GM12892 (cell line): Measurements from ENCODE around the gene C1QTNF2.

Source experiments
- DNase-seq: peaks from one replicate; pipeline ENCODE4 v3.0.0; 2011; ENCODE audit not compliant: insufficient read length
- FAIRE-seq: peaks from 2 replicates; lab custom pipeline; 2011; peaks lifted over from hg19 to GRCh38; lab: Jason Lieb, UNC
- POLR2A ChIP-seq: IDR thresholded peaks from 2 replicates; pipeline ENCODE4 v1.6.1; 2011; ENCODE audit warnings: low read depth, low read length, control low read depth
- POLR2AphosphoS5 ChIP-seq: IDR thresholded peaks from 2 replicates; pipeline ENCODE4 v1.6.1; 2011; ENCODE audit warnings: low read depth, low read length, control low read depth
- TAF1 ChIP-seq: IDR thresholded peaks from 2 replicates; pipeline ENCODE4 v1.6.1; 2011; ENCODE audit warnings: low read depth, mild to moderate bottlenecking, control low read depth, low read length, borderline replicate concordance

C1QTNF2 gene

DNA sequence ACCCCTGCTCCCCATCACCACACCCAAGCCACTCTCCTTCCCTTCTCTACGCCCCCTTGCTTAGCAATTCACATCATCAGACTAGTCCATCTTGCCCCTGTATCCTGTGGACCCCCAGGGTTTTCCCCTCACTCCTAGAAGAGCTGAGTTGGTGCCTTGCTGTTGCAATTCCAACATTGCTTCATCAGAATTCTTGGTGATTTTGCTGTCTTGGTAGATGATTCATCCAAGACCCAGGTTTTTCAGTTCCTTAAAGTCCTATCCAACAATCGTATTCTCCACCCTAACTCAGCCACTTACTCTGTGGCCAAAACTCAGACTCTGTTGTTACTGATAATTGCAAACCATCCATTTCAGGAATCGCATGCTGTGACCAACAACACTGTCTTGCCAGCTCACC, 36.7 kb downstream of the C1QTNF2 start:
- TF ChIP-seq POLR2A (no peak), POLR2AphosphoS5 (no peak), TAF1 (no peak)
- DNase-seq = no peak
- FAIRE-seq = no peak

DNA sequence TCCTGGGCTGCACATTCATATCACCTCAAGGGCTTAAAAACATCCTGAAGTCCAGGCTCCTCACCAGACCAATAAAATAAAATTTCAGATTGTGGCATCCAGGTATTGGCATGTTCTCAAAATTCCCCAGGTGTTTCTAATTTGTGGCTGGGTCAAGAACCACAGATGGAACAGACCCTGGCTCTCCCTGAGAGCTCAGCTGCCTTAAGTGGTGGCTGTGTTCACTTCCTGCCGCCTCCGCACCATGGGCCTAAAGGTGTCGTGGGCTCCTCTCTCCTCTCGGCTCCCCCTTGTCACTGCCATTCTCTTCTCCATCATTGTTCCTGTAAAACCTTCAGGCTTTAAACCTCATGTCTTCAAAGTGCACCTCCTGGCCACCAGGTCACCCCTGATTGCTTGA, 40.2 kb downstream of the C1QTNF2 start:
- DNase-seq (no peak), FAIRE-seq (no peak)

DNA sequence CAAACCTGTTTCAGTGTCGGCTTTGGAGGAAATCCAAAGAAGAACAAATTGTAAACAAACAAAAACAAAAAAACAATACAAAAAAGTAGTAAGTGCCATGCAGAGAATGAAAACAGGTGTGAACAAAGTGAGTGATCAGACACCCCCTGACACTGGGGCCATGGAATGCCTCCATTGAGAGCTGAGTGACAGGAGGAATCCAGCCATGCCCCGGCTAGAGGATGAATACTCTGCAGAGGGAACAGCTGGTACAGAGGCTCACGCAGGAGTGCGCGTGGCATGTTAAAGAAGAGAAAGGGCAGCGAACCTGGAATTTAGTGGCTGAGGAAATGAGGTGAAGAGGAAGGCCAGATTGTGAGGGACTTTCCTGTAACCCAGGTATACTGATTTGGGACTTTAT, 42.6 kb downstream of the C1QTNF2 start:
- no peak for DNase-seq
- FAIRE-seq = no peak
- TF ChIP-seq POLR2AphosphoS5 = no peak

More for the DNA sequence above, 40.2 kb downstream of the C1QTNF2 start:
- TF ChIP-seq TAF1 (no peak), POLR2AphosphoS5 (no peak), POLR2A (no peak)

GRCh38 chr5:160326981-160327380, 43.4 kb downstream of the C1QTNF2 start:
- DNase-seq = no peak
- no peak for TF ChIP-seq TAF1
- TF ChIP-seq POLR2A = no peak
- no peak for TF ChIP-seq POLR2AphosphoS5
- FAIRE-seq = no peak

GRCh38 chr5:160325716-160326115, 44.7 kb downstream of the C1QTNF2 start:
- no peak for DNase-seq
- TF ChIP-seq POLR2A = no peak
- no peak for TF ChIP-seq TAF1
- no peak for TF ChIP-seq POLR2AphosphoS5
- no peak for FAIRE-seq

DNA sequence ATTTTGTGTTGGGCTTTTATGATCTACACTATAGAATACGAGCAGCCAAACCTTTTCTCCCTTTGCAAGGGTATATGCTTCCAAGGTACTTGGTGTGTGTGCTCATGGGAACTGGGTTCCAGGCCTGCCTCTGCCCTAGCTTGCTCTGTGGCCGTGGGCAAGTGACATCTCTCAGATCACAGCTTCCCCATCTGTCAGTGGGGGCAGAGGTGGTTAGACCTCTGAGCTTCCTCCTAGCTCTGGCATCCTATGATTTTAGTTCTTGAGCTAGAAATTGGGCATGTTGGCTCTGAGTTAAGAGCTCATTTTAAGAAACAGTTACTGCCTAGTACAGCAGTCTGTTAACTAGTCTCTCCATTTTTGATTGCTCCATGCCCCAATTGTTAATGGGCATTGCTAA, 45.5 kb downstream of the C1QTNF2 start:
- DNase-seq (no peak), FAIRE-seq (no peak)
- TF ChIP-seq POLR2A = no peak
- no peak for TF ChIP-seq POLR2AphosphoS5
- no peak for TF ChIP-seq TAF1

- DNase-seq = no peak
- FAIRE-seq = no peak
- TF ChIP-seq POLR2AphosphoS5 = no peak
- no peak for TF ChIP-seq POLR2A
- no peak for TF ChIP-seq TAF1
Observed at GRCh38 chr5:160318409-160318808, 52.0 kb downstream of the C1QTNF2 start.

DNA sequence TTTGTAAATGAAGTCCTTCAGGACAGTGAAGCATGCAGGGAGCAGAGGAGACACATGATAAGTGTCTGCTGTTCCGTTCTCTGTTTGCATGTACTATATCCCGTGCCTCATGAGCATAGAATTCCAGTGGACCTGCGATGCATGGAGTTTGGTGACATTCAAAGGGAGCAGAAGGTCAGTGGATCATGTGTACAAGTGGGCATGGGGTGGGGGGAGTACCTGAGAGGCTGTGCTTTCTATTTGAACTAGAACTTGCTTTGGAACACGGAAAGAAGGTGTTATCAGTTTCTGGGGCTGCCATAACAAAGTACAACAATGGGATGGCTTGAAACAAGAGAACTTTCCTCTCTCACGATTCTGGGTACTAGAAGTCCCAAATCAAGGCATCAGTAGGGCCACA, 53.0 kb downstream of the C1QTNF2 start:
- TF ChIP-seq POLR2A (no peak), POLR2AphosphoS5 (no peak), TAF1 (no peak)
- FAIRE-seq = no peak
- no peak for DNase-seq

DNA sequence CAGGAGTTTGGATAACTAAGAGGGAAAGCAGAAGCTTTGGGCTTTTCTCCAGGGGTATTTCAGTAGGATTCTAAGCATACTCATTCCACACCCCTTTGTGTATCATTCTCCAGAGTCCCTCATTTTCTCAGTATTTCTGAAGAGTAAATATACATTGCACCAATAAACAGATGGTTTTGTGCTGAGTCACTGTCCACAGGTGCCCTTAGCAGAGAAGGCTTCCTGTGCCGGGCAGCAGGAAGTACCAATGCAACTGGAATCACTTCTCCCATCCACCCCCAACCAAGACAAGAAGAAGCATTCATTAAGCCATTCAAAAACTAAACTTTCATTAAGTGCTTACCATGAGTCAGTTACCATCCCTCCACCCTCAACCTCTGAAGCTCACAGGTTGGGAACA, 54.5 kb downstream of the C1QTNF2 start:
- FAIRE-seq (no peak), DNase-seq (no peak)
- TF ChIP-seq TAF1 (no peak), POLR2A (no peak), POLR2AphosphoS5 (no peak)

DNA sequence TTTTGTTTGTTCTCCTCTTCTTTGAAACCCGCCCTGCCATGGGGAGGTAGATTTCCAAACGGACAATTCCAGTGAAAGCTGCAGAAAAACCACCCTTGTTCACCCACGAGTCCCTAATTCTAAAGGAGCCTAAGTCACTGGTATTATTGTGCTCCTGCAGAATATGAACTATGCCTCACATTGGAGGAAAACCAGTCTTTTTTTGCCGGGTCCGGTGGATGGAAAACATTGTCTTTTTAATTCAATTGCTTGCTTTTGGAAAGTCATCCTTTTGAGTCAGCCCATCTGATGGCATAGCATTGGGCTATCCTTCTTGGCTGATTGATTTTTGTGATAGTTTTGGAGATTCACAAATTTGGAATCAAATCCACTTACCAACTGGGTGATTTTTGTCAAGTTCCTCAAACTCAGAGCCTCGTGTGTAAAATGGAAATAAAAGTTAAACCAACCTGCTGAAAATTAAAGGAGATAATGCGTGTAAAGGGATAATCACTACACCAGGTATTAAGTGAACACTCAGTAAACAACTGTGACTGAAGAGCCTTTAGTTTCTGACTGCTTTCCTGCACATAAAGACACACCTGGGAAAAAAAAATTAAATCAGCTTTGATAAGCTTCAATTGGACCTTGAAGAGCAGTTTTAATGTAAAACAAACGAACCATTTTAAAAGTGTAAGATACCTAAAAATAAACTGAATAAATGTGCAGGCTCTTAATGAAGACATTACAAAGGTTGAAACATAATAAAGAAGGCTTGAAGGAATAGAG, 57.3 kb downstream of the C1QTNF2 start:
- no peak for DNase-seq
- FAIRE-seq = no peak
- TF ChIP-seq TAF1 = no peak
- TF ChIP-seq POLR2A = no peak
- TF ChIP-seq POLR2AphosphoS5 = no peak

DNA sequence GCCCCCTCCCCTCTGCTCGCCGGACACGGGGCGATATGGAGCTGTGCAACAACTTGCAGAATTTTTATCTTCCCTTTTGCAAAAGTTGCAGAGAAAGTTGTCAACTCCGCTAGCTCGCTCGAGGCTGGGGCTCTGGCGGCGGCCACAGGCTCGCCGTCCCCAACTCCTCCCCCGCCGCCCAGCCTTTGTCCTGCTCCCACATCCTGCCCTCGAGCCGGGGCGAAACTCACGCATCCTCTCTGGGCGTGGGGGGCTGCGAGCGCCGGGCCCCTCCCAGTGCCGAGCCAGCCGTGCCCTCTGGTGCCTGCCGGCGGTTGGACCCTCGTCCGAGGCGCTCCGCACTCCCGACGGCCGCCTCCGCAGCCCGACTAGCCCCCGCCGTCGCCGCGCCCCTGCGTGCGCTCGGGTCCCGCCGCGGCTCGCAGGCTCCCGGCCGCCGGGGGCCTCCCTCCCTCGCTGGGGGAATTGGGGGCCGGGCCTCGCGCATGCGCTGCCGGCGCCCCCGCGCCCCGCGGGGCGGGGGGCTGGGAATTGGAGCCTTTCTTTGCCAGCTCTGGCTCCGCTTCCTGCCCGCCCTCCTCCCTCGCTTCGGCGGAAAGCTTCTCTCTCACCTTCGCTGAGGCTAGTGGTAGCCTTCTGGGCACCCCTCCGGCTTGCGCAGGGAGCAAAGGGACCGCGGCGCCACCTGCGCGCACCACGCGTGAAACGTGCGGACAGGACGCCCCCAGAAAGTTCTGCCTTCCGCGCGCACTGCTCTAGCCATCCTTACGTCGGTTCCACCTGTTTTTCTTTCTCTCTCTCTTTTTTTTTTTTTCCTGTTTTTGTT, 58.1 kb downstream of the C1QTNF2 start, which contains the start of gene CCNJL:
Gene CCNJL, minus strand, starts transcription at position 431 of the 826 bp plus-strand sequence. CDS start 641 bp downstream, outside the sequence.
- DNase-seq = peak; percentile 38
- TF ChIP-seq TAF1 = no peak
- TF ChIP-seq POLR2A = no peak
- no peak for TF ChIP-seq POLR2AphosphoS5
- no peak for FAIRE-seq

DNA sequence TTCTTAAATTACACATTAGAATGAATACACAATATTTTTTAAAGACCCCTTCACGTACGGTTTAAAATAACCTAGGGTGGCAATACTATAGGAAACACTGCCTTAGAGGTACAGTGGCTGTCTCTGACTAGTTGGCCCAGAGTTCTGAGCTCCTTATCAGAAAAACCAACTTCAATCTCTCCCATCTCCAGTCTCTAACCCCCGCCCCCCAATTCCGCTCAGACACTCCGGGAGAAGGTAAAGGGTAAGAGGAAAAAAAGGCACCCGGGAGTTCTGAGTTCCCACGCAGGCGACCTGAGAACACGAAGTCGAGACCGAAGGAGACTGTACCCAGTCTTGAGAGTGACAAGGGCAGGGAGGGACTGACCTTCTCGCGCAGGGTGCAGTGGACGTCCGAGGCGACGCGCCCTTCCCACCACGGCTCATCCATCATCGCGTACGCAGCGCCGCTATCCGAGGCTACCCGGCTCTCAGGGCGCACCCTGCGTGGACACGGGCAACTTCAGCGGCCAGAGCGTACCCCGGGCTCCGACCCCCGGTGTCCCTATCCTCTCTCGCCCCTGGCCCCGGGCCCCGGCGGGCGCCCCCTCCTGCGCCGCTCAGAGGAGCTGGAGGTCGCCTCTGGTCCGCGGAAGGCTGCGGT, 58.8 kb downstream of the C1QTNF2 start:
- no peak for TF ChIP-seq TAF1
- TF ChIP-seq POLR2A = no peak
- TF ChIP-seq POLR2AphosphoS5 = no peak
- FAIRE-seq (no peak), DNase-seq (no peak)
